DOHH2 (cell line): ENCODE results near the gene P3H3.

Experiments
- EZH2phosphoT487 ChIP-seq: fragments of 200-600 bp; sonication (generic); IDR thresholded peaks from 2 replicates; pipeline ENCODE4 v1.6.1; 2017; ENCODE audit warnings: borderline replicate concordance, mild to moderate bottlenecking, antibody characterized with exemption, low read length, moderate library complexity, mixed read lengths
- TF ChIP-seq, protein P1 (sequence below): fragments of 200-600 bp; sonication (generic); IDR thresholded peaks from one replicate; pipeline ENCODE4 v1.5.1; 2014; ENCODE audit warnings: antibody characterized with exemption, mild to moderate bottlenecking, low read depth, low read length; ENCODE audit not compliant: poor library complexity, severe bottlenecking

DNA sequence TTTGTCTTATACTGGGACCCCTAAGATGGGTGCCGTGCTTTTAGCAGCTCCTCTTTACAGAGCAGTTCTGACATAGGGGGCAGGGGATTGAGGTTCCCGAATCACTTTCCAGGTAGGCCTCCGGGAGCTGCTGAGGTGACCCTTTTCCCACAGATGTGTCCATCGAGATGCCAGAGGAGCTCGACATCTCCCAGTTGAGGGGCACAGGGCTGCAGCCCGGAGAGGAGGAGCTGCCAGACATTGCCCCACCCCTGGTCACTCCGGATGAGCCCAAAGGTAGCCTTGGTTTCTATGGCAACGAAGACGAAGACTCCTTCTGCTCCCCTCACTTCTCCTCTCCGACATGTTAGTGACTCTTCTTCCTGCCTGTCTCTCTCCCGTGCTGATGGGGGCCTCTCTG lies 34.8 kb downstream of the P3H3 start:
- TF ChIP-seq, protein P1, sequence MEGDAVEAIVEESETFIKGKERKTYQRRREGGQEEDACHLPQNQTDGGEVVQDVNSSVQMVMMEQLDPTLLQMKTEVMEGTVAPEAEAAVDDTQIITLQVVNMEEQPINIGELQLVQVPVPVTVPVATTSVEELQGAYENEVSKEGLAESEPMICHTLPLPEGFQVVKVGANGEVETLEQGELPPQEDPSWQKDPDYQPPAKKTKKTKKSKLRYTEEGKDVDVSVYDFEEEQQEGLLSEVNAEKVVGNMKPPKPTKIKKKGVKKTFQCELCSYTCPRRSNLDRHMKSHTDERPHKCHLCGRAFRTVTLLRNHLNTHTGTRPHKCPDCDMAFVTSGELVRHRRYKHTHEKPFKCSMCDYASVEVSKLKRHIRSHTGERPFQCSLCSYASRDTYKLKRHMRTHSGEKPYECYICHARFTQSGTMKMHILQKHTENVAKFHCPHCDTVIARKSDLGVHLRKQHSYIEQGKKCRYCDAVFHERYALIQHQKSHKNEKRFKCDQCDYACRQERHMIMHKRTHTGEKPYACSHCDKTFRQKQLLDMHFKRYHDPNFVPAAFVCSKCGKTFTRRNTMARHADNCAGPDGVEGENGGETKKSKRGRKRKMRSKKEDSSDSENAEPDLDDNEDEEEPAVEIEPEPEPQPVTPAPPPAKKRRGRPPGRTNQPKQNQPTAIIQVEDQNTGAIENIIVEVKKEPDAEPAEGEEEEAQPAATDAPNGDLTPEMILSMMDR, result no peak
- no peak for TF ChIP-seq EZH2phosphoT487
